OCI-LY3 (cell line): Measurements from ENCODE around the gene ACACA.

ENCODE experiments used
- EZH2phosphoT487 ChIP-seq: fragments of 200-600 bp; shearing (Covaris generic); IDR thresholded peaks from 2 replicates; pipeline ENCODE4 v1.6.1; 2018; ENCODE audit warnings: antibody characterized with exemption, mixed run types, low read depth
- TF ChIP-seq, protein P1 (sequence below): fragments of 200-600, 300-600 bp; sonication (generic); IDR thresholded peaks from 2 replicates; pipeline ENCODE4 v1.5.1; 2014; ENCODE audit warnings: antibody characterized with exemption, low read length, low read depth

DNA sequence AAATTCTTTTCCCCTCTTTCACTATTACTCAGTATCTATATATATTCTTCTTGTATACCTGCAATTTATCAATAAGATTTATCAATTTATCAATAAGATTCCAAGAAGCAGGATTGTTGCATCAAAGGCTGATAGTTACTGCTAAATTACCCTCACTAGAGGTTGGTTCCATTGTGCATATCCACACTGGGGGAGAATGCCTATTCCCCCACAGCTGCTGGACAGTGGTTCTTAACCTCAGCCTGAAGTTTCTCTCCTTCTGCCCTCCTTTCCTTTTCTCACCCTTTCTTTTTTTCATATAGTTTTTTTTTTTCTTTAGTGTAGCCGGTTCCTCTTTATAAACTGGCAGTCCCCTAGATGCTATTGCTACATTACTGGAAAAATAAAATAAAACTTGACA, 24.6 kb downstream of the ACACA start:
- TF ChIP-seq, protein P1, sequence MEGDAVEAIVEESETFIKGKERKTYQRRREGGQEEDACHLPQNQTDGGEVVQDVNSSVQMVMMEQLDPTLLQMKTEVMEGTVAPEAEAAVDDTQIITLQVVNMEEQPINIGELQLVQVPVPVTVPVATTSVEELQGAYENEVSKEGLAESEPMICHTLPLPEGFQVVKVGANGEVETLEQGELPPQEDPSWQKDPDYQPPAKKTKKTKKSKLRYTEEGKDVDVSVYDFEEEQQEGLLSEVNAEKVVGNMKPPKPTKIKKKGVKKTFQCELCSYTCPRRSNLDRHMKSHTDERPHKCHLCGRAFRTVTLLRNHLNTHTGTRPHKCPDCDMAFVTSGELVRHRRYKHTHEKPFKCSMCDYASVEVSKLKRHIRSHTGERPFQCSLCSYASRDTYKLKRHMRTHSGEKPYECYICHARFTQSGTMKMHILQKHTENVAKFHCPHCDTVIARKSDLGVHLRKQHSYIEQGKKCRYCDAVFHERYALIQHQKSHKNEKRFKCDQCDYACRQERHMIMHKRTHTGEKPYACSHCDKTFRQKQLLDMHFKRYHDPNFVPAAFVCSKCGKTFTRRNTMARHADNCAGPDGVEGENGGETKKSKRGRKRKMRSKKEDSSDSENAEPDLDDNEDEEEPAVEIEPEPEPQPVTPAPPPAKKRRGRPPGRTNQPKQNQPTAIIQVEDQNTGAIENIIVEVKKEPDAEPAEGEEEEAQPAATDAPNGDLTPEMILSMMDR: no peak
- TF ChIP-seq EZH2phosphoT487: no peak
